ENCODE data around the gene ASNSD1.
A peak's percentile ranks its signal among the peaks of the same experiment; 100 is the strongest.
"Not testable (repeated sequence)": the region's sequence is repeated elsewhere in the genome, so short reads cannot be mapped to it uniquely, and the experiment has no call there.

The ASNSD1 gene

DNA sequence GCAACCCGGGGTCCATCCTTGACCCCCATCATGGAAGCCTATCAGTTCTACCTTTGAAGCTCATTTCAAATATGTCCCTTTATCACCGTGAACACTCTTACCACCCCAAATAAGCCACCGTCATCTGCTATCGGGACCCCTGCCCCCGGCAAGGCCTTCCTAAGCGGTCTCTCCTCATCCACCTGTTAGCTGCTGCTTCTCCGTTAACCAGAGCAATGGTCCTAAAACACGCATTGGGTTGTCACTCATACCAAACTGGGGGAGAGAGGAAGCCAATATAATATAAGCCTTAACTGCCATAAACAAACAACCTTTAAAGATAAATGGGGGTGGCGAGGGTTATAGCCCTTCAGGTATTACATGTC lies 680 bp downstream of the ASNSD1 start:
- H3K4me3 ChIP-seq (ENCODE audit: low read length, poor library complexity, severe bottlenecking): peak overlapping the region; percentile 89
- H3K4me2 ChIP-seq (ENCODE audit: low read depth, low read length, poor library complexity, severe bottlenecking): peak overlapping the region; percentile 97
- H3K9ac ChIP-seq (ENCODE audit: low read depth, low read length, poor library complexity, severe bottlenecking): peak overlapping the region; percentile 94
- H3K79me2 ChIP-seq (ENCODE audit: insufficient read depth, low read length): peaks cover 39% of the 10 kb centered on the region
- peak overlapping the region; percentile 99 for H2AFZ ChIP-seq (ENCODE audit: low read length)
- H3K9me2 ChIP-seq (replicated peaks; ENCODE audit: low read depth, low read length): no peaks in the 10 kb centered on the region
- TF ChIP-seq, protein P1, sequence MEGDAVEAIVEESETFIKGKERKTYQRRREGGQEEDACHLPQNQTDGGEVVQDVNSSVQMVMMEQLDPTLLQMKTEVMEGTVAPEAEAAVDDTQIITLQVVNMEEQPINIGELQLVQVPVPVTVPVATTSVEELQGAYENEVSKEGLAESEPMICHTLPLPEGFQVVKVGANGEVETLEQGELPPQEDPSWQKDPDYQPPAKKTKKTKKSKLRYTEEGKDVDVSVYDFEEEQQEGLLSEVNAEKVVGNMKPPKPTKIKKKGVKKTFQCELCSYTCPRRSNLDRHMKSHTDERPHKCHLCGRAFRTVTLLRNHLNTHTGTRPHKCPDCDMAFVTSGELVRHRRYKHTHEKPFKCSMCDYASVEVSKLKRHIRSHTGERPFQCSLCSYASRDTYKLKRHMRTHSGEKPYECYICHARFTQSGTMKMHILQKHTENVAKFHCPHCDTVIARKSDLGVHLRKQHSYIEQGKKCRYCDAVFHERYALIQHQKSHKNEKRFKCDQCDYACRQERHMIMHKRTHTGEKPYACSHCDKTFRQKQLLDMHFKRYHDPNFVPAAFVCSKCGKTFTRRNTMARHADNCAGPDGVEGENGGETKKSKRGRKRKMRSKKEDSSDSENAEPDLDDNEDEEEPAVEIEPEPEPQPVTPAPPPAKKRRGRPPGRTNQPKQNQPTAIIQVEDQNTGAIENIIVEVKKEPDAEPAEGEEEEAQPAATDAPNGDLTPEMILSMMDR (conservative IDR thresholded peaks at IDR 0.05; ENCODE audit: low read length): no peak
- TF ChIP-seq EZH2phosphoT487 (IDR thresholded peaks at IDR 0.05; ENCODE audit: borderline replicate concordance): no peak
- H3F3A ChIP-seq (ENCODE audit: low read depth): 0 out of 2 replicates have a peak, but pooled peaks cover 3% of the 10 kb centered on the region
- H3K27me3 ChIP-seq (ENCODE audit: insufficient read depth, low read length, poor library complexity, severe bottlenecking): no peaks in the 10 kb centered on the region
- peaks cover 4% of the 10 kb centered on the region; the same call in 1 of the 2 replicates for H3K36me3 ChIP-seq (ENCODE audit: insufficient read depth, low read length)
- peaks cover 27% of the 10 kb centered on the region for H4K20me1 ChIP-seq (ENCODE audit: insufficient read depth, low read length, poor library complexity, severe bottlenecking)
- no peaks in the 10 kb centered on the region for H3K9me3 ChIP-seq (ENCODE audit: insufficient read depth, low read depth, low read length)
- H3K4me1 ChIP-seq (ENCODE audit: insufficient read depth, low read length, poor library complexity, severe bottlenecking): peaks cover 45% of the 10 kb centered on the region

DNA sequence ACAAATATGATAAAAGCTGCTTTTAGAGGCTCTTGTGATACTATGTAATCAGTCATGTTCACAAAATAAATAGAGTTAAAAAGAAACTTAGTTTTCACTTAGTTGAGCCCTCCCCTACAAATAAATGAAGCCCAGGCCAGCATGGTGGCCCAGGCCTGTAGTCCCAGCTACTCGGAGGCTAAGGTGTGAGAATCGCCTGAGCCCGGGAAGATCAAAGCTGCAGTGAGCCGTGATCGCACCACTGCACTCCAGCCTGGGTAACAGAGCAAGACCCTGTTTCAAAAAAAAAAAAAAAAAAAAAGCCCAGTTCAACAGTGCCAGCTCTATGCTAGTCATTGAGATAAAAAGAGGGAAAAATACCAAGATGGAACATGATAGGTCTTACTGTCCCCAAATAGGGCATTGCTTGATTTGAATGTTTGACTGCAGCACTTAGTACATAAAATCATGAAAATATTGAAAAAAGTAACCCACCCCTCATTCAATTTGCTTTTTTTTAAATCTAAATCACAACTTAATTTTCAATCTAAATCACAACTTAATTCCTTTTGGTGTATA lies 1.5 kb downstream of the ASNSD1 start:
- no peaks in the 10 kb centered on the region for H3K9me3 ChIP-seq (ENCODE audit: insufficient read depth, low read depth, low read length)
- peaks cover 27% of the 10 kb centered on the region for H4K20me1 ChIP-seq (ENCODE audit: insufficient read depth, low read length, poor library complexity, severe bottlenecking)
- no peak overlapping the region for H2AFZ ChIP-seq (ENCODE audit: low read length)
- peaks cover 6% of the 10 kb centered on the region; the same call in 1 of the 2 replicates for H3K36me3 ChIP-seq (ENCODE audit: insufficient read depth, low read length)
- peak overlapping the region; percentile 89 for H3K4me3 ChIP-seq (ENCODE audit: low read length, poor library complexity, severe bottlenecking)
- no peak for TF ChIP-seq EZH2phosphoT487 (IDR thresholded peaks at IDR 0.05; ENCODE audit: borderline replicate concordance)
- TF ChIP-seq, protein P1 (conservative IDR thresholded peaks at IDR 0.05; ENCODE audit: low read length): no peak
- no peaks in the 10 kb centered on the region for H3K27me3 ChIP-seq (ENCODE audit: insufficient read depth, low read length, poor library complexity, severe bottlenecking)
- H3K9ac ChIP-seq (ENCODE audit: low read depth, low read length, poor library complexity, severe bottlenecking): peak overlapping the region; percentile 94
- no peaks in the 10 kb centered on the region for H3K9me2 ChIP-seq (replicated peaks; ENCODE audit: low read depth, low read length)
- H3K79me2 ChIP-seq (ENCODE audit: insufficient read depth, low read length): peaks cover 47% of the 10 kb centered on the region
- peak overlapping the region; percentile 97 for H3K4me2 ChIP-seq (ENCODE audit: low read depth, low read length, poor library complexity, severe bottlenecking)
- peaks cover 48% of the 10 kb centered on the region for H3K4me1 ChIP-seq (ENCODE audit: insufficient read depth, low read length, poor library complexity, severe bottlenecking)
- 0 out of 2 replicates have a peak, but pooled peaks cover 3% of the 10 kb centered on the region for H3F3A ChIP-seq (ENCODE audit: low read depth)

DNA sequence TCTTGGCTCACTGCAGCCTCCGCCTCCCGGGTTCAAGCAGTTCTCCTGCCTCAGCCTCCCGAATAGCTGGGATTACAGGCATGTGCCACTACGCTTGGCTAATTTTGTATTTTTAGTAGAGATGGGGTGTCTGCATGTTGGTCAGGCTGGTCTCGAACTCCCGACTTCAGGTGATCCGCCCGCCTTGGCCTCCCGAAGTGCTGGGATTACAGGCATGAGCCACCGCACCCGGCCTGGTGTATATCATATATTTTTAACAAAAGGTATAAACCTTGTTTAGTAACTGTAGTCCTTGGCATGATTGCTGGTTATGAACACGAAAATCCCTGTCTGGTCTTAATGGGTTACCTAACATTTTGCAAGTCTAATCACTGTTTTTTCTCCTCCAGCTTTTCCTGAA lies 2.1 kb downstream of the ASNSD1 start:
- peak overlapping the region; percentile 52 for H3K9ac ChIP-seq (ENCODE audit: low read depth, low read length, poor library complexity, severe bottlenecking)
- peak overlapping the region; percentile 63 for H3K4me2 ChIP-seq (ENCODE audit: low read depth, low read length, poor library complexity, severe bottlenecking)
- peaks cover 48% of the 10 kb centered on the region for H3K79me2 ChIP-seq (ENCODE audit: insufficient read depth, low read length)
- H2AFZ ChIP-seq (ENCODE audit: low read length); H3F3A ChIP-seq (ENCODE audit: low read depth); H3K9me3 ChIP-seq (ENCODE audit: insufficient read depth, low read depth, low read length); H3K9me2 ChIP-seq (replicated peaks; ENCODE audit: low read depth, low read length); H3K27me3 ChIP-seq (ENCODE audit: insufficient read depth, low read length, poor library complexity, severe bottlenecking): not testable (repeated sequence)
- peaks cover 44% of the 10 kb centered on the region for H3K4me1 ChIP-seq (ENCODE audit: insufficient read depth, low read length, poor library complexity, severe bottlenecking)
- H4K20me1 ChIP-seq (ENCODE audit: insufficient read depth, low read length, poor library complexity, severe bottlenecking): peaks cover 27% of the 10 kb centered on the region
- H3K36me3 ChIP-seq (ENCODE audit: insufficient read depth, low read length): peaks cover 10% of the 10 kb centered on the region; the same call in 1 of the 2 replicates
- peak overlapping the region; percentile 42 for H3K4me3 ChIP-seq (ENCODE audit: low read length, poor library complexity, severe bottlenecking)

DNA sequence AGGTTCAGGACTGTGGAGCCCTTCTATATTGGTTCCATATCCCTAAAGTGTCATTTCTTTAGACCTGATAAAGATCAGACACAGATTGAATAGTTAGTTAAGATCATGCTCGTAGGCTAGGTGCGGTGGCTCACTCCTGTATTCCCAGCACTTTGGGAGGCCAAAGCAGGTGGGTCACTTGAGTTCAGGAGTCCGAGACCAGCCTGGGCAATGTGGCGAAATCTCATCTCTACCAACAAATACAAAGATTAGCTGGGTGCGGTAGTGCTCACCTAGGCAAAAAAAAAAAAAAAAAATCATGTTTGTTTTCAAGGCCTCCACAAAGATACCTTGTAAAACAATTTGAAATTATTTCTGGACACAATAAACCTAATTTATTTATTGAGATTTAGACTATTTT lies 8.7 kb downstream of the ASNSD1 start:
- peaks cover 14% of the 10 kb centered on the region for H3K4me1 ChIP-seq (ENCODE audit: insufficient read depth, low read length, poor library complexity, severe bottlenecking)
- no peak overlapping the region for H2AFZ ChIP-seq (ENCODE audit: low read length)
- H3K79me2 ChIP-seq (ENCODE audit: insufficient read depth, low read length): peaks cover 20% of the 10 kb centered on the region
- H3K27me3 ChIP-seq (ENCODE audit: insufficient read depth, low read length, poor library complexity, severe bottlenecking): no peaks in the 10 kb centered on the region
- H4K20me1 ChIP-seq (ENCODE audit: insufficient read depth, low read length, poor library complexity, severe bottlenecking): peaks cover 14% of the 10 kb centered on the region
- no peaks in the 10 kb centered on the region for H3F3A ChIP-seq (ENCODE audit: low read depth)
- no peak overlapping the region for H3K4me2 ChIP-seq (ENCODE audit: low read depth, low read length, poor library complexity, severe bottlenecking)
- H3K36me3 ChIP-seq (ENCODE audit: insufficient read depth, low read length): peaks cover 35% of the 10 kb centered on the region
- H3K9me2 ChIP-seq (replicated peaks; ENCODE audit: low read depth, low read length): no peaks in the 10 kb centered on the region
- TF ChIP-seq, protein P1 (conservative IDR thresholded peaks at IDR 0.05; ENCODE audit: low read length): no peak
- TF ChIP-seq EZH2phosphoT487 (IDR thresholded peaks at IDR 0.05; ENCODE audit: borderline replicate concordance): no peak
- no peak overlapping the region for H3K9ac ChIP-seq (ENCODE audit: low read depth, low read length, poor library complexity, severe bottlenecking)
- H3K4me3 ChIP-seq (ENCODE audit: low read length, poor library complexity, severe bottlenecking): no peak overlapping the region
- no peaks in the 10 kb centered on the region for H3K9me3 ChIP-seq (ENCODE audit: insufficient read depth, low read depth, low read length)

Data from Loucy (cell line).